Putamen (tissue), 1 donor: ENCODE results near the gene SCYL3.
A peak's percentile ranks its signal among the peaks of the same experiment; 100 is the strongest.
"Not testable (repeated sequence)": the region's sequence is repeated elsewhere in the genome, so short reads cannot be mapped to it uniquely, and the experiment has no call there.

Experiments used
- DNase-seq: peaks from one replicate; pipeline ENCODE4 v3.0.0-alpha.2; 2016; ENCODE audit warnings: low spot score

Gene SCYL3

DNA sequence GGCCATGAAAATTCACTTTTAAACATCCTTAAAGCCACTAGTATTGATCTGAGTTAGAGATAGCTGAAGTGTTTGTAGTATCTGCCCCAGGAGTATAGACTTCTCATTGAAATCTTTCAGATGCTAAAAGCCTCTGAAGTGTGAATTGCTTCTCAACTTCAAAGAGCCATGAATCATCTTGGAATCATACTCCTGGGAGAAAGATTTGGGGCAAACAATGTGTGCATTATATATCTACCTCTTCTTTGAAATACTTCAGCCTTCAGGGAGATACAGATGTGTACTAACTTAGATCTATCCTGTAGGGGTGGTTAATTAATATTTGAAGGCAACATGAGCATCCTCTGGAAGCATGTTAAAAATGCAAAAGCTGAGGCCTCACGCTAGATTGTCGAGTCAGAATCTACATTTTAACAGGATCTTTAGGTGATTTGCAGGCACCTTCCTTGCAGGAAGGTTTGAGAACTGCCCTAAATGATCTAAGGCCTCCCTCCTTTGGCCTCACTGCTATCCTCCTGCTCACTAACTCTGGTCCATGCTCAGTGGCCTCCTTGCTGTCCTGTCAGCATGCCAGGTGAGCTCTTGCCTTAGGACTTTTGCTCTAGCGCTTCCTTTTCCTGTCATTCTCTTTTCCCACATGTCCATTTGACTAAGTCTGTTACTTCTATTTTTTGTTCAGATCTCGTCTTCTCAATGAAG is 6.0 kb upstream of the SCYL3 start:
- DNase-seq: no peak

GRCh38 chr1:169896013-169896412 is 2.3 kb upstream of the SCYL3 start:
- no peak for DNase-seq

DNA sequence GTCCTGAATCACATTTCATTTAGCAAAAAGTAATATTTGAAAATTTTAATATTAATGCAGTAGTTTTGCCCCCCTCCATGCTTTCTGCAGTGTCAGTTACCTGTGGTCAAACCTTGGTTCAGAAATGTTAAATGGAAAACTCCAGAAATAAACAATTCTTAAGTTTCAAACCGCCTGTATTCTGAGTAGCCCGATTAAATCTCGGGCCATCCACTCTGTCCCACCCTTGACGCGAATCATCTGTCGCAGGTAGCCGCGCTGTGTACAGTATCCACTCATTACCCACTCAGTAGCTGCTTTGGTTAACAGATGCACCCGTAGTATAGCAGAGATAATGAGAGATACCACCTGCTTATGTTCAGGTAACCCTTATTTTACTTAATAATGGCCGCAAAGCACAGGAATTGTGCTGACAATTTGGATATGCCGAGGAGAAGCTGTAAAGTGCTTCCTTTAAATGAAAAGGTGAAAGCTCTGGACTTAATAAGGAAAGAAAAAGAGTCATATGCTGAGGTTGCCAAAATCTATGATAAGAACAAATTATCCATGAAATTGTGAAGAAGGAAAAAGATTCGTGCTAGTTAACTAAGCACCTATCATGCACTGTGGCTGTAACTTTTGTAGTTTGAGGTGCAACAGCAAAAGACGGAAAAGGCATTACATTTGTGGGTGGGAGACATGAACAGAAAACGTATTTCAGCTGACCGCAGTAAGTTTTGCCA is 889 bp upstream of the SCYL3 start:
- DNase-seq: no peak

- peak; percentile 38 for DNase-seq
Observed at GRCh38 chr1:169892927-169893644, 610 bp downstream of the SCYL3 start.

DNA sequence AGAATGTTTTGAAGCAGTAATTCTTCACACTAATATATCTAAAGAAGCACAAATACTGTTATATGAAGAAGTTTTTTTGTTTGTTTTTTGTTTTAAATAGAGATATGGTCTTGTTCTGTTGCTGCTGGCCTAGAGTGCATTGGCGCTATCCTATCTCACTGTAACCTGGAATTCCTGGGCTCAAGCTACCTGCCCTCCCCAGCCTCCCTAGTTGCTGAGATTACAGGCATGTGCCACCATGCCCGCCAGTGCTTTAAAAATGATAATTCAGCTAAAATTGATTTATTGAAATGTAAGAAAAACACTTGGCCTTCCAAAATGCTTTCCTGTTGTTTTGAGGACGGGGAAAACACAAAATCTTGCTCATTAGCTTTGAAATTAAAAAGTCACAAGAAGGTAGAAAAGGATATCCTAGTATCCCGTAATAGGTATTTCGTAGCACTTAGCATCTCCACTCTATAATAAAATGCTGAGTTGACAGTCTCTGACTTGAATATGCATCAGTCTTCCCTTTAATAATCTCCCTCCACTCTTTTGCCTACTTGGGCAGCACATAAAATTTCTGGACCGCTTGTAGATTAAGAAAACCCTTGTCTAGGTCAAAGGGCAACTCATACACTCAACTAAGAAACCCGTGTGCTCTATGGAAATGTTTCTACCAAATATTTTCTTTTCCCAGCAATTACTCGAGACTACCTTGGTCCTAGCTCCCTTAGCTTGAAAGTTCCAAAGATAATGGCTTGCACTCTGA is 1.3 kb downstream of the SCYL3 start:
- DNase-seq: no peak

DNA sequence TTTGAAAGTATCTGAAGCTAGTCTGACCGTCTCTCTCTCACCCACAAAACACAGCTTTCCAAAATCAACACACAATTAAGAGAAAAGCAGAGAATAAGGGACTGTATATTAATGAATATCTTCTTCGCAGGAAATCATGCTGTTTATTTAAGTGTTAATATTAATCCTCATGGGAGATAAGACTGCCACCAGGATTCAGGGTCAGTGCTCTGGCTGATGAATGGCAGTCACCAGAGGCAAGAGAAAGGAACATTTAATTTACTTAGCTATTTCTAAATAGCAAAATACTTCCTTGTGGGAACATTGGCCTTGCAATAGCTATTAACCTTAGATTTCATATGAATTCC is 2.2 kb downstream of the SCYL3 start:
- no peak for DNase-seq

DNA sequence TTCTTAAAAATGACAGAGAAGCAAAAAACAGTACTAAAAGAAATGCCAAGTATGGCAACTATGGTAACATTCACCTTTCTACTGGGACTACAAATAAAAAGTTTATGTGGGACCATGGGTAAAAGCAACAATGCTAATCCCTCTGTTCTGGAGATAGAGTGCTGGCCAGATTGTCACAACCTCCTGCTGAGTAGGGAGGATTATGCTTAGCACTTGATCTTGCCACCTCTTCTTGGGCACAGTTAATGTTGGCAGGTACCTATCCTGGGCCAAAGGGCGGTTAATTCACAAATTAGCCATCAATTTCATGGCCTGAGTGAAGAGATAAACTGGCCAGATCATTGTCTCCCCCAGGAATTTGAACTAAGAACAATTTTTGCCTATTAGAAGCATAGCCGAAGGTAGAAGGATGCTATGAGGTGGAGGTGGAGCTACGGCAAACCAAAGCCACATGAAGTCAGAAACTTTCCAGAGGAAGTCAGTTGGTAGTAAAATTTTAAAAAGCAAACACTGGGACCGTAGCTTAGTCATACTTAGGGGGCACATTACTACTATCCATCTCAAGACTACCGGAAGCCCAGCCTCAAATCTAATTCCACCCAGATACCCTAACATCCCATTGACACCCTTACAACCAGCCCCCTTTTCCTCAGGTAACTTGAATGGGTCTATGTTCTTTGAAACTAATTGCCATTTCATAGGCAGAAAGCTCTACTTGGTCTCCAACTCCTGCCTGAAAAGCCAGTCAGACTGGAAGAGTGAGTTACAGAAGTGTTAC is 2.7 kb downstream of the SCYL3 start:
- no peak for DNase-seq

GRCh38 chr1:169889871-169890270 is 3.8 kb downstream of the SCYL3 start:
- DNase-seq: no peak

- no peak for DNase-seq
Observed at GRCh38 chr1:169886931-169887330, 6.8 kb downstream of the SCYL3 start.

DNA sequence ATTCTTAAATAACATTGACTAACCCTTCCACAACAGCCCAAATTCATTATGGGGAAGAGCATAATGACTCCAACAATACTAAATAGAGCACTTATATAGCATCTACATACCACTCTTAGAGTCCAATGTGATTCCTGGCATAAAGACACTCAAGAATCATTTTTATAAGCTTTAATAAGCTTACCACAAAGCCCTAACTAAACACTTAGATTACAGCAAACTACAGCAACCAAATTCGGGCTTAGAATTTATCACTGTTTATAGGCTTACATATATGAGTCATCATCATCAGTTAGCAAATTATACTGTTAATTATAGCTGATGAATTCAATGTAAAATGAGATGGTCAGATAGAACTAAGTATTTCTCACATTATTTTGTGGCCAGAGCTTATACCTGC is 7.3 kb downstream of the SCYL3 start:
- DNase-seq: no peak

DNA sequence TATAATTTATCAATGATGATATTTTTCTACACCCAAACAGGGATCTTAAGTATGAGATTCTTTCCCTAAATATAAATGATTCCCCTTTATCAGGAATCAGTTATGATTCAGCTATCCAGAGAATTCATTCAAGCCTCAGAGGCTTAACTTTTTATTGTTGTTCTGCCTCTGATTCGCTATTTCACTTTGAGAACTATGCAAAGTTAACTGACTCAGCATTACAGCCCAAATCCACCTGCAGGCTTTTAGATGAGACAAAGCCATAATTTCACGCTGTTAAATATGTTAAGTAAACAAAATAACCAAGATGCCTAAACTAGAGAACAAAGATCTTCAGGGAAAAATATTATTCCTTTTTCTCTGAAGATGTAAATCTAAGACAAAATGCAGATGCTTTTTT is 8.5 kb downstream of the SCYL3 start:
- DNase-seq: no peak

DNA sequence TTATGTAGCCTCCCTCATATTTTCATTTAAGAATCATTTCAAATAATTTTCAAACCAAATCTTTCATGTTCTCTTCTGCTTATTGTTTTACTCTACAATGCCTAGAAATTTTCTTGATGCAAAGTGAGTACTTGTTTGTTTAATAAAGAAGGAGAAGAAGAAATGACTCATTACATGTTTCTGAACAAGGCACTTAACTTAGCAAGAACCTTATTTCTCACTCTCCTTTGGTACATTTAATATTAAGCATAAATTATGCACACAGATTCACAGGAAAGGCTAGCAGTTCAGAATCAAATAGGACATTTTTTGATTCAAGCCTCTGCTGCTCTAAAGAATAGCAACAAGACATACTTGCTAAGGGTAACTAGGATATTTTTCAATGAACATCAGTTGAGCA is 9.1 kb downstream of the SCYL3 start:
- no peak for DNase-seq

GRCh38 chr1:169882039-169882511 is 11.6 kb downstream of the SCYL3 start:
- no peak for DNase-seq

DNA sequence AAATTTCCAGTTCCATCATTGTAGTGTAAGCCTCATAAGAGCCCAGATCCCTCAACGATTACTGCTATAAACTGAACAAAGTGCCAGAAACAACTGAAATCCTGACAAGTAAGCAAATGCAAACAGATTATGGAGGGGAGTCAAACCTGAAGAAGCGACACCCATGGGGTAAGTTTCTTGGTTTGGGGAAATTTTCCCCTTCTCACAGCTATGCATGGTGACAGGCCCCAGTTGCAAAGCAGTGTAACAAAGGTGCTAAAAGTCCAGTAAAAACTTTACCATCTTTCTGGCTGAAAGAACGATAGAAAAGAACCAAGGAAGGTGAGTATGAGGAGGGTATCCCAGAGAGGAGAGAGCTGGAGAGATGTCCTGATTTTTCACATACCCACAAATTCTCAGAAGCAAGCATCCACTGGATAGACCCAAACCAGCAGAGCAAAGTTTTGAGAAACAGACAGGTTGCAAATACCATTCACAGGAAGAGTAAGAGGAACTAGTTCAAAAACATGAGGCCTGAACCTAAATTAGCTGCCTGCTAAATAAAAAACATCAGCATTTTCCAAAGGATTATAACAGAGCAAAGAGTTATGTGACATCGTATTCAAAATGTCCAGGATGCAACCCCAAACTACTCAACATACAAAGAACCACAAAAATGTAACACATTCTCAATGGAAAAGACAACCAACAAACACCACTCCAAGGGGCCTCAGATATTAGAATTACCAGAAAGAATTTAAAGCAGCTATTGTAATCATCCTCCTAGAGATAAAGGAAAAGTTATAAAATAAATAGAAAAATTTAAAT is 14.5 kb downstream of the SCYL3 start:
- DNase-seq: no peak

DNA sequence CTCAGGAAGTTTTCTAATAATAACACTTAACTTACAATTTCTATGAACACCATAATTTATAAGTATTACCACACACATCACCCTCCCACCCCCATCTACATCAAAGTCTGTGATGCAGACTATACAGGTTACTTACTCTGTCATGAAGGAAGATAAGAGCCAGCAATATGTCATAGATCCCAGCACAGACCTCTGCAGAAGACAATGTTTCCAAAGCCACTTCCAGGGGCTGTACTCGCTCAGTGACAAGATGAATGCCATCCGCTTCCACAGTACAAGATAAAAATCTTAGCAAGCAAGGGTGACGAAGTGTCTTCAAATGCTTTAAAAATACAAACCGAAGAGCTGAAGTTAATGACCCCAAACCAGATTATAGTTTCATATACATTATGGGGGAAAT is 15.2 kb downstream of the SCYL3 start:
- no peak for DNase-seq

DNA sequence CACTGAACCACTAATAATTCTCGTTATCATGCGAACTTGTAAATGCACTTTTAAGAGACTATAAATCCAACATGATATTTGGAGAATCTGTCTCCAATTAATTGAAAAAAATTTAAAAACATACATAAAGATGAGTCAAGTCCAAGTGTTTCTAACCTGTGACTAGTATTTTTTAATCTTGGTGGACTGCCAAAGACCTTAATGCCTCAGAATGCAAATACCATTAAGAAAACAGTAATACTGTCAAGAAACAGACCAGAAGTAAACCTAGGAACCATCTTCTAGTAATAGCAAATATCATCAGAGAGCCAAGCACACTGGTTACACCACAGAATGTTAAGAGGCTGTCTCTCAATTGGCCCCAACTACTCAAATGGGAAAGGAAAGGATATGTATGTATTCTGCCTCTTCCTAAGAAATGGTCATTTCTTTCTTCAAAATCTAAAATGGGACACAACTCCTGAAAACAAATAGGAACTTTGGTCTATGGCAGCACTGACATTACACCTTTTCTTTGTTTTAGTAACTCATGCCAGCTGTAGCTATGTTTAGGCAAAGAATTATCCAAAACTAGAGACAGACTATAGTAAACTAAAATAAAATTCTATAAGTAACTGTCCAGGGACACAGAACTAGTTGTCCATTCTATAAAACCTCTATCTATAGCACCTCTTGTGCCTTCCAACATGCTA is 15.8 kb downstream of the SCYL3 start:
- DNase-seq: no peak

GRCh38 chr1:169874229-169874628 is 19.5 kb downstream of the SCYL3 start:
- no peak for DNase-seq

GRCh38 chr1:169873582-169874199 is 20.0 kb downstream of the SCYL3 start:
- DNase-seq: no peak

- no peak for DNase-seq
Observed at GRCh38 chr1:169872906-169873305, 20.8 kb downstream of the SCYL3 start.

- not testable (repeated sequence) for DNase-seq
Observed at GRCh38 chr1:169871988-169872387, 21.7 kb downstream of the SCYL3 start.
